ENCODE results near the gene IDH3B.

IDH3B gene

GRCh38 chr20:2655331-2656116 lies 8.5 kb downstream of the IDH3B start:
- Histone ChIP-seq H2AFZ (no peak overlapping the region), H3K4me2 (ENCODE audit: low read length) (no peak overlapping the region), H3K27ac (no peak overlapping the region), H3K9ac (no peak overlapping the region), H3K4me1 (peaks cover 5% of the 10 kb centered on the region), H3K9me3 (ENCODE audit: control insufficient read depth, low read length) (no peaks in the 10 kb centered on the region), H3K27me3 (ENCODE audit: control insufficient read depth, insufficient read depth, low read length) (no peaks in the 10 kb centered on the region), H3K36me3 (ENCODE audit: control insufficient read depth, insufficient read depth, low read length) (no peaks in the 10 kb centered on the region), H3K79me2 (peaks cover 8% of the 10 kb centered on the region), H3K4me3 (ENCODE audit: low read depth, low read length) (no peak overlapping the region)
- no peak for TF ChIP-seq CTCF (IDR thresholded peaks at IDR 0.05)

- Histone ChIP-seq H3K36me3 (ENCODE audit: control insufficient read depth, insufficient read depth, low read length) (no peaks in the 10 kb centered on the region), H3K4me1 (peaks cover 5% of the 10 kb centered on the region), H3K27ac (no peak overlapping the region), H3K9me3 (ENCODE audit: control insufficient read depth, low read length) (no peaks in the 10 kb centered on the region), H3K4me2 (ENCODE audit: low read length) (no peak overlapping the region), H2AFZ (no peak overlapping the region), H3K4me3 (ENCODE audit: low read depth, low read length) (no peak overlapping the region), H3K27me3 (ENCODE audit: control insufficient read depth, insufficient read depth, low read length) (no peaks in the 10 kb centered on the region), H3K9ac (no peak overlapping the region), H3K79me2 (peaks cover 8% of the 10 kb centered on the region)
- TF ChIP-seq CTCF (IDR thresholded peaks at IDR 0.05) = no peak
Observed at GRCh38 chr20:2654831-2655230, 9.2 kb downstream of the IDH3B start.

GRCh38 chr20:2654384-2654822 lies 9.6 kb downstream of the IDH3B start:
- H3K9me3 ChIP-seq (ENCODE audit: control insufficient read depth, low read length) = no peaks in the 10 kb centered on the region
- peaks cover 8% of the 10 kb centered on the region for H3K79me2 ChIP-seq
- H3K4me3 ChIP-seq (ENCODE audit: low read depth, low read length) = no peak overlapping the region
- H3K27me3 ChIP-seq (ENCODE audit: control insufficient read depth, insufficient read depth, low read length) = no peaks in the 10 kb centered on the region
- no peak overlapping the region for H3K9ac ChIP-seq
- no peak for TF ChIP-seq CTCF (IDR thresholded peaks at IDR 0.05)
- H2AFZ ChIP-seq = no peak overlapping the region
- H3K4me2 ChIP-seq (ENCODE audit: low read length) = no peak overlapping the region
- H3K36me3 ChIP-seq (ENCODE audit: control insufficient read depth, insufficient read depth, low read length) = no peaks in the 10 kb centered on the region
- H3K4me1 ChIP-seq = peaks cover 5% of the 10 kb centered on the region
- H3K27ac ChIP-seq = no peak overlapping the region

- peak overlapping the region; percentile 97 for H3K4me2 ChIP-seq (ENCODE audit: low read length)
- H3K27ac ChIP-seq = no peak overlapping the region
- no peaks in the 10 kb centered on the region for H3K36me3 ChIP-seq (ENCODE audit: control insufficient read depth, insufficient read depth, low read length)
- peak overlapping the region; percentile 87 for H3K4me3 ChIP-seq (ENCODE audit: low read depth, low read length)
- peaks cover 8% of the 10 kb centered on the region for H3K79me2 ChIP-seq
- H3K9me3 ChIP-seq (ENCODE audit: control insufficient read depth, low read length) = no peaks in the 10 kb centered on the region
- H3K9ac ChIP-seq = no peak overlapping the region
- H2AFZ ChIP-seq = no peak overlapping the region
- H3K27me3 ChIP-seq (ENCODE audit: control insufficient read depth, insufficient read depth, low read length) = no peaks in the 10 kb centered on the region
- no peak for TF ChIP-seq CTCF (IDR thresholded peaks at IDR 0.05)
- H3K4me1 ChIP-seq = peaks cover 5% of the 10 kb centered on the region
Observed at GRCh38 chr20:2653556-2654383, 10.2 kb downstream of the IDH3B start.

Data from parathyroid adenoma (tissue), 2 donors.